Gastroesophageal sphincter (tissue), 3 donors: Measurements from ENCODE around the gene SIMC1.

ENCODE experiments used
- POLR2A ChIP-seq, 2 donors: fragments of 450-650 bp; IDR thresholded peaks; one replicate each; pipeline ENCODE4 v1.6.1; 2017; ENCODE audit warnings: antibody characterized with exemption in 2 of 2, mild to moderate bottlenecking in 2 of 2, moderate library complexity in 1 of 2
- TF ChIP-seq, protein P1 (sequence below), 4 experiments: fragments of 200-600 bp in 2 of 4; fragments of 450-650 bp in 2 of 4; sonication (generic) in 1 of 4; IDR thresholded peaks; one replicate each; pipeline ENCODE4 v1.5.1; 2017 to 2019; ENCODE audit warnings: antibody characterized with exemption in 4 of 4, mild to moderate bottlenecking in 2 of 4, moderate library complexity in 2 of 4

DNA sequence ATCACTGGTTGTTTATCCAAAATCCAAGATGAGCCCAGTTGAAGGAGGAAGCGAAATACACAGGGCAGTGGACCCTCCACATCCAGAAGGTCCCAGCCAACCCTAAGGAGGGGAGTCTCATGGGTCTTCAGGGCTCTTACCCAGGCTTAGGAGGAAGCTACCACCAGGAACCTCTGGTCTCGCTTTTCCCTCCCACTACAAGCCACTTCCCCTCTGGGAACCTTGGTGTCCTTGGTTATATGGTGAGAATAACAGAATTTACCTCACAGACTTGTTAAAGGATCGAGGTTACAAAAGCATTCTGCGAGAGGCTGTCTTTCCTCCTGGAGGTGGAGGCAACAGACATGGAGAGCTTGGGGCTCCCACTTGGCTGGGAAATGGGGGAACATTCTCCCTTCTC lies 153.8 kb downstream of the SIMC1 start:
- TF ChIP-seq, protein P1, sequence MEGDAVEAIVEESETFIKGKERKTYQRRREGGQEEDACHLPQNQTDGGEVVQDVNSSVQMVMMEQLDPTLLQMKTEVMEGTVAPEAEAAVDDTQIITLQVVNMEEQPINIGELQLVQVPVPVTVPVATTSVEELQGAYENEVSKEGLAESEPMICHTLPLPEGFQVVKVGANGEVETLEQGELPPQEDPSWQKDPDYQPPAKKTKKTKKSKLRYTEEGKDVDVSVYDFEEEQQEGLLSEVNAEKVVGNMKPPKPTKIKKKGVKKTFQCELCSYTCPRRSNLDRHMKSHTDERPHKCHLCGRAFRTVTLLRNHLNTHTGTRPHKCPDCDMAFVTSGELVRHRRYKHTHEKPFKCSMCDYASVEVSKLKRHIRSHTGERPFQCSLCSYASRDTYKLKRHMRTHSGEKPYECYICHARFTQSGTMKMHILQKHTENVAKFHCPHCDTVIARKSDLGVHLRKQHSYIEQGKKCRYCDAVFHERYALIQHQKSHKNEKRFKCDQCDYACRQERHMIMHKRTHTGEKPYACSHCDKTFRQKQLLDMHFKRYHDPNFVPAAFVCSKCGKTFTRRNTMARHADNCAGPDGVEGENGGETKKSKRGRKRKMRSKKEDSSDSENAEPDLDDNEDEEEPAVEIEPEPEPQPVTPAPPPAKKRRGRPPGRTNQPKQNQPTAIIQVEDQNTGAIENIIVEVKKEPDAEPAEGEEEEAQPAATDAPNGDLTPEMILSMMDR (IDR thresholded peaks at IDR 0.05): no peak
- no peak for TF ChIP-seq POLR2A (IDR thresholded peaks at IDR 0.05)
